Endothelial cell of umbilical vein (primary cell): Measurements from ENCODE around the gene SSH3. TPM values are rescaled to one million over a fixed set of nuclear protein-coding genes. Genes with fewer than 3 reads are reported as not detected.

Experiments used
- BruUV-seq: library from RNA; stranded (reverse); fragments of 400-500 nt; replicated peaks from 2 replicates; lab custom pipeline; 2021; lab: Mats Ljungman, UMichigan
- CTCF ChIA-PET: fragments of 300-600, 350-600 bp; sonication (Branson Sonifier 250); formaldehyde crosslinking; loops from one replicate; lab custom pipeline; 2021; ENCODE audit warnings: antibody characterized with exemption, inconsistent platforms; lab: Charles Lee
- POLR2A ChIA-PET: fragments of 300-600, 350-600 bp; sonication (Branson Sonifier 250); formaldehyde crosslinking; loops from one replicate; lab custom pipeline; 2021; ENCODE audit warnings: antibody characterized with exemption, inconsistent platforms; lab: Charles Lee
- DNase-seq: peaks from one replicate; pipeline ENCODE4 v3.0.0-alpha.2; 2011; ENCODE audit warnings: low read depth, low spot score
- FAIRE-seq: peaks from 2 replicates; lab custom pipeline; 2011; peaks lifted over from hg19 to GRCh38; lab: Jason Lieb, UNC
- H2AFZ ChIP-seq: 2 replicates; pipeline ENCODE4 v1.6.0; 2012; ENCODE audit warnings: low read depth, low read length, control low read depth, inconsistent platforms
- H3K27ac ChIP-seq: 2 replicates; pipeline ENCODE4 v1.5.1; 2011; ENCODE audit warnings: low read depth, mild to moderate bottlenecking, control low read depth, low read length, moderate library complexity; ENCODE audit not compliant: insufficient read depth
- H3K27me3 ChIP-seq, 2 experiments: 2 replicates each; pipeline versions ENCODE4 v1.6.0 to v1.6.1; 2011; ENCODE audit warnings: low read length in 2 of 2, mixed read lengths in 1 of 2; ENCODE audit not compliant: control insufficient read depth in 2 of 2, insufficient read depth in 2 of 2
- H3K36me3 ChIP-seq, 2 experiments: 2 replicates in 1 of 2; 3 replicates in 1 of 2; pipeline ENCODE4 v1.5.1; 2011; ENCODE audit warnings: low read length in 2 of 2, mild to moderate bottlenecking in 1 of 2, moderate library complexity in 1 of 2; ENCODE audit not compliant: control insufficient read depth in 2 of 2, insufficient read depth in 2 of 2; ENCODE audit errors: extremely low read depth in 1 of 2
- H3K4me1 ChIP-seq: 3 replicates; pipeline ENCODE4 v1.5.1; 2011; ENCODE audit warnings: mild to moderate bottlenecking, low read length; ENCODE audit not compliant: control insufficient read depth, insufficient read depth; ENCODE audit errors: extremely low read depth
- H3K4me2 ChIP-seq: 2 replicates; pipeline ENCODE4 v1.6.1; 2011; ENCODE audit warnings: low read length, control low read depth, mixed read lengths; ENCODE audit not compliant: insufficient read depth
- H3K4me3 ChIP-seq, 3 experiments: fragments of 200-600 bp in 1 of 3; sonication (generic), shearing (Covaris generic) in 1 of 3; replicated peaks in 1 of 3; 2 replicates each; pipeline ENCODE4 v1.5.1; 2011 to 2016; ENCODE audit warnings: control low read depth in 3 of 3, low read length in 3 of 3, mild to moderate bottlenecking in 2 of 3, inconsistent platforms in 1 of 3, low read depth in 1 of 3, moderate library complexity in 1 of 3; ENCODE audit not compliant: insufficient read depth in 1 of 3
- H3K79me2 ChIP-seq: 2 replicates; pipeline ENCODE4 v1.6.0; 2012; ENCODE audit warnings: low read length, inconsistent platforms; ENCODE audit not compliant: control insufficient read depth, insufficient read depth
- H3K9ac ChIP-seq: replicated peaks from 2 replicates; pipeline ENCODE3; 2011; ENCODE audit warnings: low read length, control low read depth; ENCODE audit not compliant: insufficient read depth; ENCODE audit errors: extremely low read depth
- H3K9me1 ChIP-seq: replicated peaks from 3 replicates; pipeline ENCODE4 v1.6.0; 2011; ENCODE audit warnings: mild to moderate bottlenecking, low read length; ENCODE audit not compliant: control insufficient read depth, insufficient read depth; ENCODE audit errors: extremely low read depth
- H3K9me3 ChIP-seq: replicated peaks from 2 replicates; pipeline ENCODE4 v1.5.1; 2012; ENCODE audit warnings: low read length, inconsistent platforms; ENCODE audit not compliant: control insufficient read depth, insufficient read depth
- H4K20me1 ChIP-seq: replicated peaks from 2 replicates; pipeline ENCODE3; 2011; ENCODE audit warnings: mild to moderate bottlenecking, low read length; ENCODE audit not compliant: control insufficient read depth, insufficient read depth; ENCODE audit errors: extremely low read depth
- EZH2 ChIP-seq: IDR thresholded peaks from 2 replicates; pipeline ENCODE4 v1.6.1; 2012; ENCODE audit warnings: borderline replicate concordance, low read depth, mild to moderate bottlenecking, moderate library complexity, low read length, inconsistent platforms; ENCODE audit not compliant: severe bottlenecking
- FOS ChIP-seq: IDR thresholded peaks from 2 replicates; pipeline ENCODE4 v1.6.1; 2011; ENCODE audit warnings: mild to moderate bottlenecking, low read length, moderate library complexity, borderline replicate concordance; ENCODE audit not compliant: insufficient read depth
- GATA2 ChIP-seq: IDR thresholded peaks from 2 replicates; pipeline ENCODE4 v1.7.0; 2011; ENCODE audit warnings: low read depth, mild to moderate bottlenecking, moderate library complexity, mixed read lengths, low read length; ENCODE audit not compliant: insufficient read length, insufficient read depth
- JUN ChIP-seq: IDR thresholded peaks from 2 replicates; pipeline ENCODE4 v1.6.1; 2011; ENCODE audit warnings: borderline replicate concordance, low read depth; ENCODE audit not compliant: insufficient read length, insufficient read depth
- MYC ChIP-seq: IDR thresholded peaks from one replicate; pipeline ENCODE4 v1.6.1; 2011; ENCODE audit warnings: mild to moderate bottlenecking, low read depth, low read length
- POLR2A ChIP-seq: IDR thresholded peaks from 2 replicates; pipeline ENCODE4 v1.6.1; 2012; ENCODE audit warnings: low read depth, mild to moderate bottlenecking, control low read depth, low read length
- POLR2AphosphoS5 ChIP-seq: IDR thresholded peaks from 2 replicates; pipeline ENCODE4 v1.6.1; 2012; ENCODE audit warnings: low read depth, mild to moderate bottlenecking, control low read depth, low read length, moderate library complexity; ENCODE audit not compliant: insufficient read depth
- dilution Hi-C: fragments of 300-500 bp; cut with MboI; formaldehyde crosslinking; loops from one replicate; pipeline ENCODE4 v1.15.0; 2019; ENCODE audit warnings: low sequenced_read_pairs; ENCODE audit not compliant: extremely low pct_ligation_motif_present
- intact Hi-C: fragments of 100-400 bp; cut with micrococcal nuclease; formaldehyde crosslinking; loops from one replicate; pipeline ENCODE4 v1.10.0; 2022
- polyA plus RNA-seq, 4 experiments: library from polyadenylated mRNA; depleted of rRNA in 3 of 4; stranded (reverse) in 3 of 4; unstranded in 1 of 4; fragments of >200 nt; gene quantifications; 2 replicates each; pipeline versions ENCODE4 v1.2.1 to v1.2.3, GENCODE V29; 2011 to 2012; ENCODE audit warnings: missing spikeins in 1 of 4
- total RNA-seq: library from RNA; stranded (reverse); gene quantifications from 2 replicates; pipeline ENCODE4 v1.2.3, GENCODE V29; 2021
- TF ChIP-seq, protein P1 (sequence below), 2 donors: IDR thresholded peaks; 1 replicate in 1 of 2; 2 replicates in 1 of 2; pipeline ENCODE4 v1.5.1; 2011; ENCODE audit warnings: low read length in 2 of 2, mild to moderate bottlenecking in 2 of 2, moderate library complexity in 2 of 2, control low read depth in 1 of 2, inconsistent platforms in 1 of 2, low read depth in 1 of 2; ENCODE audit not compliant: insufficient read depth in 1 of 2; ENCODE audit errors: extremely low read depth in 1 of 2
- TF ChIP-seq, protein P2 (sequence below): IDR thresholded peaks from 2 replicates; pipeline ENCODE4 v1.6.1; 2011; ENCODE audit not compliant: insufficient read depth, insufficient read length

Gene SSH3
- total and polyA plus RNA-seq, 2 donors (not counting 3 experiments of a cell fraction or from before 2014, with no cell fraction given), result 14.3 to 16.5 TPM

DNA sequence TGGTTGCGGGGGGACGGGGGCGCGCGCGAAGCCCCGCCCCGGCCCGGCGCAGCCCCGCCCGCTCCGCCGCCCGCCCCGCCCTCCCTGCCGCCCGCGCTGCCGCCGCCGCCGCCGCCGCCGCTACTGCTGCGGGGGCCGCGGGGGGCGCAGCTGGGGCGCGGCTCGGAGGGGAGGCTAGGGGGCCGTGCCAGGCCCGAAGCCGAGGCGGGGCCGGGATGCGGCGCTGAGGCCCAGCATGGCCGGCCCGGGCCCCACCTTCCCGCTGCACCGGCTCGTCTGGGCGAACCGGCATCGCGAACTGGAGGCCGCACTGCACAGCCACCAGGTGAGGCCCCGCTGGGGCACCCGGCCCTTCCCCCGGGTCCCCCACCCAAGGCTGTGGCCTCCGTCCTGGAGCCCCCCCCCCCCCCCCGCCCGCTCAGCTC lies 14.1 kb upstream of the SSH3 start, which contains the start of gene ANKRD13D:
Gene ANKRD13D, plus strand, starts transcription at position 78 of the 425 bp plus-strand sequence. Its CDS starts 158 bp downstream, at position 236.
- no peaks in the 10 kb centered on the region for H3K27me3 ChIP-seq
- peak within 1 kb of the TSS; percentile 43 for H2AFZ ChIP-seq
- no peaks in the 10 kb centered on the region for H3K9me3 ChIP-seq
- CTCF ChIA-PET, result interaction anchor here (1.2 to 3.0 kb wide), 12 partner anchors 10 to 67 kb away, joined by 3 to 32 read pairs (median 6); partner anchors contain the start of genes GRK2 and SSH3
- POLR2A ChIA-PET, result interaction anchor here (2.5 kb wide), 1 partner anchor 12 kb away, joined by 9 read pairs; no protein-coding TSS in a partner anchor
- peak within 1 kb of the TSS; percentile 60 for H3K4me2 ChIP-seq
- H3K4me3 ChIP-seq, result peak within 1 kb of the TSS; percentile 57 to 65 (median 60)
- FAIRE-seq, result no peak
- H4K20me1 ChIP-seq, result no peaks in the 10 kb centered on the region
- H3K9ac ChIP-seq, result peak within 1 kb of the TSS; percentile 25
- TF ChIP-seq JUN (no peak), FOS (no peak), MYC (no peak), POLR2AphosphoS5 (no peak), GATA2 (no peak), POLR2A (no peak), EZH2 (no peak)
- TF ChIP-seq, protein P1, sequence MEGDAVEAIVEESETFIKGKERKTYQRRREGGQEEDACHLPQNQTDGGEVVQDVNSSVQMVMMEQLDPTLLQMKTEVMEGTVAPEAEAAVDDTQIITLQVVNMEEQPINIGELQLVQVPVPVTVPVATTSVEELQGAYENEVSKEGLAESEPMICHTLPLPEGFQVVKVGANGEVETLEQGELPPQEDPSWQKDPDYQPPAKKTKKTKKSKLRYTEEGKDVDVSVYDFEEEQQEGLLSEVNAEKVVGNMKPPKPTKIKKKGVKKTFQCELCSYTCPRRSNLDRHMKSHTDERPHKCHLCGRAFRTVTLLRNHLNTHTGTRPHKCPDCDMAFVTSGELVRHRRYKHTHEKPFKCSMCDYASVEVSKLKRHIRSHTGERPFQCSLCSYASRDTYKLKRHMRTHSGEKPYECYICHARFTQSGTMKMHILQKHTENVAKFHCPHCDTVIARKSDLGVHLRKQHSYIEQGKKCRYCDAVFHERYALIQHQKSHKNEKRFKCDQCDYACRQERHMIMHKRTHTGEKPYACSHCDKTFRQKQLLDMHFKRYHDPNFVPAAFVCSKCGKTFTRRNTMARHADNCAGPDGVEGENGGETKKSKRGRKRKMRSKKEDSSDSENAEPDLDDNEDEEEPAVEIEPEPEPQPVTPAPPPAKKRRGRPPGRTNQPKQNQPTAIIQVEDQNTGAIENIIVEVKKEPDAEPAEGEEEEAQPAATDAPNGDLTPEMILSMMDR (IDR thresholded peaks at IDR 0.05; ENCODE audit: extremely low read depth in 1 of 2, insufficient read depth in 1 of 2, low read depth in 1 of 2, low read length in 2 of 2), result no peak
- TF ChIP-seq, protein P2, sequence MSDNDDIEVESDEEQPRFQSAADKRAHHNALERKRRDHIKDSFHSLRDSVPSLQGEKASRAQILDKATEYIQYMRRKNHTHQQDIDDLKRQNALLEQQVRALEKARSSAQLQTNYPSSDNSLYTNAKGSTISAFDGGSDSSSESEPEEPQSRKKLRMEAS, result no peak
- no peaks in the 10 kb centered on the region for H3K9me1 ChIP-seq
- peaks cover 0 to 21% of the 10 kb centered on the region in 2 experiments for H3K36me3 ChIP-seq
- dilution Hi-C loops, result no loop called here
- peak within 1 kb of the TSS; percentile 61 for H3K27ac ChIP-seq
- intact Hi-C loops, result loop anchor here (2.0 kb wide), 1 partner anchor 14 kb away; the partner anchor contains the start of gene SSH3
- H3K79me2 ChIP-seq, result peaks cover 23% of the 10 kb centered on the region
- no TSS peak for BruUV-seq
- no peak for DNase-seq
- H3K4me1 ChIP-seq, result peaks cover 22% of the 10 kb centered on the region
